HG03558 (cell line): Measurements from ENCODE around the gene ACVR2B.
"Not testable (repeated sequence)": the region's sequence is repeated elsewhere in the genome, so short reads cannot be mapped to it uniquely, and the experiment has no call there.

Experiments
- ATAC-seq: cut with Tn5 transposase; IDR thresholded peaks from one replicate; pipeline ENCODE4 v1.9.1; 2021; ENCODE audit warnings: moderate number of reproducible peaks; ENCODE audit not compliant: unreplicated experiment; ENCODE audit errors: extremely low read depth

The ACVR2B gene

DNA sequence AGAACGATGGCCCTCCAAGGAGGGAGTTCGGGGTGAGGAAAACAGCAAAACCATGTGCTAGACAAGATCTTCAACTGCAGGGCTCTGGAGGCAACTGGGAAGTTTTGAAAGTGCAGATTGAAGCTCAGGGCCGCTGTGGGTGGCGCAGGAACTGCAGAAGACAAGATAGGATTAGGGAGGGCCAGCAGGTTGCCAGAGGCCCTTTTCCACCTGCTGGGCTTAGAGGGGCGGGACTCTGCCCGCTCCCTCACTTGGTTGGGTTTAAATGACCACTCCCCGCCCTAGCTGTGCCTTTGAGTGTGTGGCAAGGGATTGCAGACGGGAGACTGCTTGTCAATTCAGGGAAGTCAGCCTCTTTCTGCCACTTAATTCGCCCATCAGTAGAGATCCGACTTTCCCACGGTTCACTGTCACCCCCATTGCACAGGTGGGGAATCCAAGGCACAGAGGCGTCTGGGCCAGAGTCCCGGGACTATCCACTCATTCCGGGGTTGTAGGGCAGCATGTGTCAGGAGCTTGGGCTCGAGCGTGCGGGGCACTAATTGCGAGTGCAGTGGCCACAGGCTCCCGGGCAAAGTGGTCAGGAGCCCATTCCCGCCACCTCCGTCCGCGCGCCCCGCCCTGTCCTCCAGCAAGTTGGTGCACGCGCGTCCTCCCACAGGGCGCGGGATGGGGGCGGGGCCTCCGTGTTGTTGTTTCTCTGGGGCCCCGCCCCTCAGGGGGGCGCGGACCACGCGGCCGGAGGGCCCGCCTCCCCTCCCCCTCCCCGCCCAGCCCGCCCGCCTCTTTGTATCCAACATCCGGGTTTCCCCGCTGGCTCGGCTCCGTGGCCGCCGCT is at the start of gene ACVR2B:
TSS of gene ACVR2B (plus strand) at position 816 of the 838 bp plus-strand sequence. CDS start 433 bp downstream, outside the sequence.
- ATAC-seq = no peak

GRCh38 chr3:38404286-38404685 is 49.4 kb upstream of the ACVR2B start:
- no peak for ATAC-seq

- no peak for ATAC-seq
Observed at GRCh38 chr3:38411591-38411990, 42.1 kb upstream of the ACVR2B start.

- ATAC-seq = not testable (repeated sequence)
Observed at GRCh38 chr3:38420758-38421157, 32.9 kb upstream of the ACVR2B start.

DNA sequence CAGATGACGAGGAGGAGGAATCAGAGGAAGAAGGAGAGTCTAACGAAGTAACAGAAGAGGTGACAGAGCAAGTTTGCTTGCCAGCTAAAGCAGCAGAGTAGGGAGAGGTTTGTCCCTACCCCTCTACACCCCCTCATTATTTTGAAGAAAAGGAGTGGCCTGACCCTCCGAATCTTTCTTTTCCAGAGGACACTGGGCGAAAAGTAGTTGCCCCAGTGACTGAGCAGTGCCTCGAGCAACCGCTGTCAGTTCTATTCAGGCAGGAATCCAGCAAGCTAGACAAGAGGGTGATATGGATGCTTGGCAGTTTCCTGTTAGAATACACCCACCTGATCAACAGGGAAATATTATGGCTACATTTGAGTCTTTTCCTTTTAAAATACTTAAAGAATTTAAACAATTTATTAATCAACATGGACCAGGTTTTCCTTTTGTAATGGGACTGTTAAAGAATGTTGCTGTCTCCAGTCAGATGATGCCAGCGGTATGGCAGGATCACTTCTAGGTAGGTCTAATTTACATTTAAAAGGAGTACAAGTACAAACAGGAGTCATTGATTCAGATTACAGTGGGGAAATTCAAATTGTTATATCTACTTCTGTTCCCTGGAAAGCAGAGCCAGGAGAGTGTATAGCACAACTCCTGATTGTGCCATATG is 31.9 kb upstream of the ACVR2B start:
- no peak for ATAC-seq

GRCh38 chr3:38426798-38427426 is 26.8 kb upstream of the ACVR2B start:
- ATAC-seq = not testable (repeated sequence)

GRCh38 chr3:38432871-38433658 is 20.6 kb upstream of the ACVR2B start:
- not testable (repeated sequence) for ATAC-seq

GRCh38 chr3:38433661-38434060 is 20.0 kb upstream of the ACVR2B start:
- ATAC-seq = not testable (repeated sequence)

- ATAC-seq = not testable (repeated sequence)
Observed at GRCh38 chr3:38438436-38439069, 15.1 kb upstream of the ACVR2B start.

- ATAC-seq = not testable (repeated sequence)
Observed at GRCh38 chr3:38443205-38443604, 10.5 kb upstream of the ACVR2B start.

DNA sequence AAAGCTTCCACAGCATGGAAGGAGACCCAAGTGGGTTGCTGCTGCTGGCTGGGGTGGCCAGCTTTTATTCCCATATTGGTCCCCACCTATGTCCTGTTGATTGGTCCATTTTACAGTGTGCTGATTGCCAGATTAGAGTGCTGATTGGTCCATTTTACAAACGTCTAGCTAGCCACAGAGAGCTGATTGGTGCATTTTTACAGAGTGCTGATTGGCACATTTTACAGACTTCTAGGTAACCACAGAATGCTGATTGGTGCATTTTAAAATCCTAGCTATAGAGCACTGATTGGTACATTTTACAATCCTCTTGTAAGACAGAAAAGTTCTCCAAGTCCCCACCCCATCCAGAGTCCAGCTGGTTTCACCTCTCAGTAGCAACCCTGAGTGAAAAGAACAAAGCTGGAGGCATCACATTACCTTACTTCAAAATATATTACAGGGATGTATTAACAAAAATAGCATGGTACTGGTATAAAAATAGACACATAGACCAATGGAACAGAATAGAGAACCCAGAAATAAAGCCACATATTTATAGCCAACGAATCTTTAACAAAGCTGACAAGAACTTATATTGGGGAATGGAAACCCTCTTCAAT is 7.5 kb upstream of the ACVR2B start:
- ATAC-seq = no peak

GRCh38 chr3:38446812-38447211 is 6.9 kb upstream of the ACVR2B start:
- ATAC-seq = no peak

GRCh38 chr3:38450853-38451252 is 2.8 kb upstream of the ACVR2B start:
- ATAC-seq = no peak

DNA sequence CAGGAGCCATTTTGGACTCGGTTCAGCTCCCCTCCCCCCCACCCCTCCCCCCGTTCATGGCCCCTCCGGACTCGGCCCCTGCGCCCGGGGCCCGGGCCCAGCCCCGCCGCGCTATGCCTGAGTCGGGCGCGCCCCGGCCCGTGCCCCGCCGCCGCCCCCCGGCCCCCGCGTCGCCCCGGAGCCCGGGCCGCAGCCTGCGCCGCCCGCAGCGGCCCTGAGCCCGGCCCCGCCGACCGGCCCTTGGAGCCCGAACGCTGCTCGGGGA is 155 bp downstream of the ACVR2B start:
- ATAC-seq = no peak

- ATAC-seq = no peak
Observed at GRCh38 chr3:38454178-38454883, 641 bp downstream of the ACVR2B start.

- no peak for ATAC-seq
Observed at GRCh38 chr3:38454884-38455638, 1.4 kb downstream of the ACVR2B start.

DNA sequence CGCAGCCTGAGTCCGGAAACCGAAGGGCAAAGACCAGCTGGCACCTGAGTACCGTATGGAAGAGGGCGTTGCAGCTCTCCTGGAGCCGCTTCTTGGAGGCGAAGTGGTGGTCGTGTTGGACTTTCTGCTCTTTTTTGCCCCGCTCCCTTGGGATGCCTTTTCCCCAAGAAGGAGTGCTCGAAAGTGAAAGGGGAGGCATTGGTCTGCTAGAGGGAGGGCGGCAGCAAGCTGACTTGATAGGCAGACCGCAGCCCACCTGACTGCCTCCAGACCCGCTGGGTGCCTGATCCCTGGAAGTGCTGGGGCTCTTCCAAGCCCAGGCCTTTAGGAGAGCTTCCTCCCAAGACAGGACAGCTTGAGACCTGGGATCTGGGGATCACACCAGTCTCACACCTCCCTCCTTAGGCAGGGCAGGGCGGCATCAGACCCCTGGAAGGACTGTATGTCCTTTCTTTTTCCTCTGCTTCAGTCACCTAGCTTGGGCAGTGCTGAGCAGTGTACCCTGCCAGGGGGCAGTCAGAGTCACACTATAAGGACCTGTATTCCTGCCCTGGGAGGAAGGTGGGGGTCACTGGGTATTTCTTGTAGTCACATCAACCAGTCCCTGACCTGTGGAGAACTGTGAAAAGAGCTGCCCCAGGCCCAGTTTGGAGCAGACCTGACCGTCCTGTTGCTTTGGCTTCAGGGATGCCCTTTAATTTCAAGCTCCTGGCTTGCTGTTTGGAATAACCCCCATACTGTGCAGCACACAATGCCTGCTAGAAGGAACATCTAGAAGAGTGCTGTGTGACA is 2.1 kb downstream of the ACVR2B start:
- ATAC-seq = no peak
